AG10803 (cell line): ENCODE data around the gene MYO9A.
"Not testable (repeated sequence)": the region's sequence is repeated elsewhere in the genome, so short reads cannot be mapped to it uniquely, and the experiment has no call there.

ENCODE experiments used
- DNase-seq: peaks from one replicate; pipeline ENCODE4 v3.0.0; 2010; ENCODE audit warnings: low read depth
- H3K4me3 ChIP-seq: 2 replicates; pipeline ENCODE4 v1.5.1; 2011; ENCODE audit warnings: mild to moderate bottlenecking, low read length, control low read depth
- CTCF ChIP-seq: conservative IDR thresholded peaks from 2 replicates; pipeline ENCODE4 v1.5.1; 2011; ENCODE audit warnings: mild to moderate bottlenecking, low read length, control low read depth, inconsistent platforms

Gene MYO9A

GRCh38 chr15:72037321-72037720 lies 80.6 kb downstream of the MYO9A start:
- no peak for TF ChIP-seq CTCF
- no peak overlapping the region for H3K4me3 ChIP-seq
- no peak for DNase-seq

GRCh38 chr15:72034859-72035650 lies 82.9 kb downstream of the MYO9A start:
- no peak for TF ChIP-seq CTCF

GRCh38 chr15:72034351-72034750 lies 83.6 kb downstream of the MYO9A start:
- H3K4me3 ChIP-seq: no peak overlapping the region
- no peak for TF ChIP-seq CTCF
- no peak for DNase-seq

More at GRCh38 chr15:72034859-72035650, 82.9 kb downstream of the MYO9A start:
- DNase-seq: no peak
- no peak overlapping the region for H3K4me3 ChIP-seq

GRCh38 chr15:72033711-72034110 lies 84.2 kb downstream of the MYO9A start:
- TF ChIP-seq CTCF: no peak
- peak; percentile 16 for DNase-seq
- no peak overlapping the region for H3K4me3 ChIP-seq

GRCh38 chr15:72033285-72033684 lies 84.7 kb downstream of the MYO9A start:
- H3K4me3 ChIP-seq: no peak overlapping the region
- TF ChIP-seq CTCF: no peak
- no peak for DNase-seq

- no peak for TF ChIP-seq CTCF
- no peak for DNase-seq
- H3K4me3 ChIP-seq: no peak overlapping the region
These were observed 96.3 kb downstream of the MYO9A start for GRCh38 chr15:72021604-72022003.

GRCh38 chr15:72020799-72021198 lies 97.2 kb downstream of the MYO9A start:
- H3K4me3 ChIP-seq: no peak overlapping the region
- no peak for TF ChIP-seq CTCF
- no peak for DNase-seq

GRCh38 chr15:72014555-72014954 lies 103.4 kb downstream of the MYO9A start:
- H3K4me3 ChIP-seq, DNase-seq: not testable (repeated sequence)
